HFFc6 (cell line): ENCODE data around the gene KBTBD12. TPM values are rescaled to one million over a fixed set of nuclear protein-coding genes. Genes with fewer than 3 reads are reported as not detected.
"Not testable (repeated sequence)": the region's sequence is repeated elsewhere in the genome, so short reads cannot be mapped to it uniquely, and the experiment has no call there.

Source experiments
- DNase-seq: peaks from one replicate; pipeline ENCODE4 v3.0.0-alpha.2; 2018
- H3K27ac Mint-ChIP-seq: 2 replicates; pipeline ENCODE4 v1.8.0; 2020; ENCODE audit warnings: mild to moderate bottlenecking, mixed read lengths
- H3K27me3 Mint-ChIP-seq: 2 replicates; pipeline ENCODE4 v1.8.0; 2021; ENCODE audit warnings: mild to moderate bottlenecking, moderate library complexity, mixed read lengths; ENCODE audit not compliant: insufficient read depth
- H3K36me3 Mint-ChIP-seq: 2 replicates; pipeline ENCODE4 v1.8.0; 2021; ENCODE audit warnings: low read depth, mixed read lengths
- H3K4me1 Mint-ChIP-seq: 2 replicates; pipeline ENCODE4 v1.8.0; 2020; ENCODE audit warnings: low read depth, mixed read lengths
- H3K4me3 Mint-ChIP-seq: 2 replicates; pipeline ENCODE4 v1.8.0; 2020; ENCODE audit warnings: mild to moderate bottlenecking, moderate library complexity, mixed read lengths
- H3K9me3 Mint-ChIP-seq: 2 replicates; pipeline ENCODE4 v1.8.0; 2020; ENCODE audit warnings: mild to moderate bottlenecking, mixed read lengths
- CTCF ChIP-seq: fragments of 200-600 bp; sonication (generic); IDR thresholded peaks from 2 replicates; pipeline ENCODE4 v1.5.0; 2021; ENCODE audit warnings: antibody characterized with exemption, mild to moderate bottlenecking
- long read RNA-seq: library from polyadenylated mRNA; unstranded; transcript quantifications from one replicate; pipeline ENCODE4 v2.0.0, GENCODE V29; 2019
- total RNA-seq, 6 experiments: library from RNA; stranded (reverse); fragmentation: NEBNext Ultra II Directional; extraction: Animal tissue kit (Norgen Biotek cat#: 25700); gene quantifications; 2 replicates in 1 of 6; 3 replicates in 5 of 6; pipeline ENCODE4 v1.2.3, GENCODE V29; 2021

Gene KBTBD12
- not detected for total RNA-seq
- long read RNA-seq, result 0 reads

- no peak within 1 kb of the TSS; the same call in 1 of the 2 replicates for H3K4me3 Mint-ChIP-seq
- H3K36me3 Mint-ChIP-seq, result peaks cover 10% of the 10 kb centered on the region; the same call in 1 of the 2 replicates
- TF ChIP-seq CTCF, result no peak
- peaks cover 7% of the 10 kb centered on the region; the same call in 1 of the 2 replicates for H3K4me1 Mint-ChIP-seq
- H3K27me3 Mint-ChIP-seq, result peaks cover 60% of the 10 kb centered on the region
- peaks cover 12% of the 10 kb centered on the region for H3K9me3 Mint-ChIP-seq
- no peak within 1 kb of the TSS for H3K27ac Mint-ChIP-seq
- no peak for DNase-seq
Observed at GRCh38 chr3:127915115-127915936, at the start of gene KBTBD12. KBTBD12 (plus strand) TSS chr3:127915232; CDS start chr3:127923062, 7,830 bp downstream.

- Mint-ChIP-seq H3K36me3 (no peaks in the 10 kb centered on the region), H3K4me3 (no peak overlapping the region), H3K27ac (no peak overlapping the region), H3K9me3 (no peaks in the 10 kb centered on the region), H3K4me1 (peaks cover 21% of the 10 kb centered on the region), H3K27me3 (peaks cover 31% of the 10 kb centered on the region)
- peak; percentile 37 for TF ChIP-seq CTCF
- DNase-seq, result peak; percentile 44
Observed at GRCh38 chr3:127865941-127866340, 49.1 kb upstream of the KBTBD12 start.

- Mint-ChIP-seq H3K4me3 (no peak overlapping the region), H3K9me3 (no peaks in the 10 kb centered on the region), H3K27ac (no peak overlapping the region), H3K4me1 (peaks cover 21% of the 10 kb centered on the region), H3K36me3 (no peaks in the 10 kb centered on the region), H3K27me3 (peaks cover 33% of the 10 kb centered on the region)
- TF ChIP-seq CTCF, result no peak
- DNase-seq, result no peak
Observed at GRCh38 chr3:127867412-127867811, 47.6 kb upstream of the KBTBD12 start.

GRCh38 chr3:127867986-127868385 is 47.0 kb upstream of the KBTBD12 start:
- DNase-seq, result peak; percentile 60

GRCh38 chr3:127870156-127870555 is 44.9 kb upstream of the KBTBD12 start:
- DNase-seq, result no peak
- Mint-ChIP-seq H3K4me1 (peaks cover 21% of the 10 kb centered on the region), H3K9me3 (no peaks in the 10 kb centered on the region), H3K27me3 (peaks cover 42% of the 10 kb centered on the region), H3K36me3 (no peaks in the 10 kb centered on the region), H3K4me3 (no peak overlapping the region), H3K27ac (no peak overlapping the region)
- TF ChIP-seq CTCF, result no peak

More at GRCh38 chr3:127867986-127868385, 47.0 kb upstream of the KBTBD12 start:
- H3K27me3 Mint-ChIP-seq, result peaks cover 36% of the 10 kb centered on the region
- TF ChIP-seq CTCF, result no peak
- H3K4me3 Mint-ChIP-seq, result no peak overlapping the region
- peaks cover 21% of the 10 kb centered on the region for H3K4me1 Mint-ChIP-seq
- H3K27ac Mint-ChIP-seq, result no peak overlapping the region
- no peaks in the 10 kb centered on the region for H3K36me3 Mint-ChIP-seq
- no peaks in the 10 kb centered on the region for H3K9me3 Mint-ChIP-seq

- not testable (repeated sequence) for H3K4me3 Mint-ChIP-seq, H3K9me3 Mint-ChIP-seq, H3K27ac Mint-ChIP-seq, H3K36me3 Mint-ChIP-seq, H3K4me1 Mint-ChIP-seq
- peak; percentile 2 for DNase-seq
- peaks cover 27% of the 10 kb centered on the region for H3K27me3 Mint-ChIP-seq
Observed at GRCh38 chr3:127874097-127874496, 40.9 kb upstream of the KBTBD12 start.
